Fibroblast of peridontal ligament (primary cell): ENCODE results near the gene TLNRD1.
A peak's percentile ranks its signal among the peaks of the same experiment; 100 is the strongest.

Experiments
- DNase-seq: peaks from one replicate; pipeline ENCODE4 v3.0.0-alpha.2; 2010; ENCODE audit errors: extremely low read depth

Gene TLNRD1

DNA sequence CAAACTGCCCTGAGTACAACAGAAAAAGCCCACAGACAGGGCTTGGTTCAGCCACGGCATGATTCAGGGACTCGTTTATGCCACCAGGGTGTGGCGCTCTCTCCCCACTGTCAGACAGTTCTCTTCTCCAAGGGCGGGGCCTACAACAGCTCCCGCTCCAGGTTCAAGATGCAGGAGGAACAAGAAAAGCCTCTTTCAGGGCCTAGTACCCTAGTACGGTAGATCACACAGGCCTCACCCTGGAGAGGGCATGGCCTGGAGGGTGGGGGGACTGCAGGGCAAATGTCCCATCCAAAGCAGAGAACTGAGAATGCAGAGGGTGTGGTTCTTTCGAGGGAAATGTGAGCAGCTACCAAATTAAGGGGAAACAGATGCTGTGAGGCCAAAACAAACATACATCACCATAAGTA, 23.1 kb upstream of the TLNRD1 start:
- DNase-seq = peak; percentile 57

DNA sequence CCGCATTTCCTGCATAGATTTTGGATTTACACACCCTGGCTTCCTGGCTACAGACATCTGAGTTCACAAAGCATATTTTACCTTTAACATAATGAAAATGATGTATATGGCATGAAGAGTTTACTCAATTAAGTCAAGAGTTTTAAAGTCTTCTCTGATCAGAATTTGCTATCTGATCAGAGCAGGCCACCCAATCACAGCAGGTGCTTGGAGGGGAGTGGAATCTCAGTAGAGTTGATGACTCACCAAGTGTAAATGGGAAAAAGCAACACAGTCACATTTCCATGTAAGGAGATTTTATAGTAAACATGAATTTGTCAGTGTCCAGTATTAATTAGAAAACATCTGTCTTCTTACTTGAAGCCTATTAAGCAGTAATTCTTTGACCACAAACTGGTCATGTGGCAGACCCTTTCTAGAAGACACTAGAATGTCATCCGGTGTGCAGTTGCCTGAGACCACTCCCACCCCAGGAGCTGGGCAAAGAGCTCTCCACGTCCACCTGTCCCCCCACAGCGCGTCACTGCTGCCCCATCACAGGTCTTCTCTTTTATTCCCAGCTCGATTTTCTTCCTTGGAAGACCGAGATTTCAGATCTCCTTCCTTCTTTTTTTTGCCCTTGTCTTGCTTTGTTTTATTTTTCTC, 21.9 kb upstream of the TLNRD1 start:
- peak; percentile 27 for DNase-seq

DNA sequence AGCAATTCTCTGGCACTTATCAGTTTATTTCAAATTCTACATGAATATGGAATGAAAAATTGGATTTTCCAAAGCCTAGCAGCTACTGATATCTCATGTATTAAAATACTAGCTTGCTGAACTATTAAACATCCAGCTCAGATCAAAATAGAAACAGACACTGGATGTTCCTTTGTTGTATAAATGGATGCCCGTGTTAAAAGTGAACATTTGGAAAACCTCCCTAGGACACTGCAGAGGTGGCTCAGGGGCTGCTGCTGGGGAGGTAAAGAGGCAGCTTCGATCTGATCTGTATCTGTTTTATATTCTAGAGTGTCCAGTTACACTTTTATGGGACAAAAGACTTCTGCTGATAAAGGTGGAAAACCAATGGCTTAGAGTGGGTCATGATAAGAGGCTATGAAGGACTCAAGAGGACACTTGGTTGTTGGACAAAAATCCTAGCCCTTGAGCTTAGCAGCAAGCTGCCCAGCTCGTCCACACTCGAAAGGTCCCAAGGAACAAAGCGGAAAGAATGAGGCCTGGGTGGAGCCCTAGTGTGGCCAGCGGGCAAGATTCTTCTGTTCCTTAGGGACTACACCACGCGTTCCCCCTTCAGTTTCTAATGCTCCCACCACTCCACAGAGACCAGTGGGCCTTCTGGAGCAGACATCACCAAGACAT, 21.1 kb upstream of the TLNRD1 start:
- no peak for DNase-seq

DNA sequence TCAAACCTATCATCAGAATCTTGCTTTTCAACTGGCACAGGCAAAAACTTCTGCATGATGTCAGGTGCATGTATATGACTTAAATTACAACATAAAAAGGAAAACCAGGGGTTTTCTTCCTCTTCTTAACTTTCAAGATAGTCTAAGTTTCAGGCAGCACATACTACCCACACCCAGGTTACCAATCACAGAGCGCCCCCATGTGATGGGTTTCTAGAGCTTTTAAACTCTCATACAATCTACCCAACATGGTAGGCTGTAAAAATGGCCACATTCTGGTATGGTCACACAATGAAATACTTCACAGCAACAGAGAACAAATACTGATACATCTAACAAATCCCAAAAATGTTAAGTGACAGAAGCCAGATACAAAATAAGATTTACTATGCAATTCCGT, 18.5 kb upstream of the TLNRD1 start:
- DNase-seq = no peak

DNA sequence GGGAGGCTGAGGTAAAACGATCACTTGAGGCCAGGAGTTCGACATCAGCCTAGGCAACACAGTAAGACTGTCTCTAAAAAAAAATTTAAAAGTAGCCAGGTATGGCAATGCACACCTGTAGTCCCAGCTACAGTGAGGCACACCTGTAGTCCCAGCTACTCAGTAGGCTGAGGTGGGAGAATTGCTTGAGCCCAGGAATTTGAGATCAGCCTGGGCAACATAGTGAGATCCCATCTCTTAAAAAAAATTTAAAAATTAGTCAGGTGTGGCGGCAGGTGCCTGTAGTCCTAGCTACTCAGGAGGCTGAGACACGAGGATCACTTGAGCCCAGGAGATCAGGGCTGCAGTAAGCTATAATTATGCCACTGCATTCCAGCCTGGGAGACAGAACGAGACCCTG, 17.9 kb upstream of the TLNRD1 start:
- DNase-seq = no peak

DNA sequence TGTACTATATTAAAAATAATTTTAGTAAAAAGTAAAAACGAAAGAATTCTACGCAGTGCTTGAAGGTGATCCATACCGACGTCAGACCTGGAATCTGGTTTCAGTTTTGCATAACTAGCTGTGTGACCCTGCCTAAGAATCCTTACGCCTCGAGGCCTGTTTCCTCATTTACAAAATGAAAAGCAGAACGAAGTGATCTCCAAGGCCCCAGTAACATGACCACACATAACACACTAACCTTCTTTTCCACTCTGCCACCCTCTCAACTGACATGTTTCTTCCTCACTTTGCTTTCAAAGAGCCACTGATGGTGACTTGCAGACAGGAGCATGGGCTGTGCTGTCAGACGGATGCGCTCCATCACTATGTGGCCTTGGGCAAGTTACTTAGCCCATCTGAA, 15.9 kb upstream of the TLNRD1 start:
- peak; percentile 31 for DNase-seq

DNA sequence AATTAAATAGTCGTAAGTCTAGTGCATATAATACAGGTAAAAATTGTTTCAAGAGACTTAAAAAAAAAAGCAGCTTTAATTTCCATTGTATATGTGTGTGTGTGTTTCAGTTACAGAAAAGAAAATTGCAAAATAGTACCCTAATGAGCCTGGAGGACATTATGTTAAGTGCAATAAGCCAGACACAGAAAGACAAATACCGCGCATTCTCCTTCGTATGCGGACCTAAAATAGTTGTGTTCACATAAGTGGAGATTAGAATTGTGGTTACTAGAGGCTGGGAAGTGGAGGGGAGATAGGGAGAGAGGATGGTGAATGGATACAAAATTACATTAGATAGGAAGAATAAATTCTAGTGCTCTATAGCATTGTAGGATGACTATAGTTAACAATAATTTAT, 14.7 kb upstream of the TLNRD1 start:
- no peak for DNase-seq

DNA sequence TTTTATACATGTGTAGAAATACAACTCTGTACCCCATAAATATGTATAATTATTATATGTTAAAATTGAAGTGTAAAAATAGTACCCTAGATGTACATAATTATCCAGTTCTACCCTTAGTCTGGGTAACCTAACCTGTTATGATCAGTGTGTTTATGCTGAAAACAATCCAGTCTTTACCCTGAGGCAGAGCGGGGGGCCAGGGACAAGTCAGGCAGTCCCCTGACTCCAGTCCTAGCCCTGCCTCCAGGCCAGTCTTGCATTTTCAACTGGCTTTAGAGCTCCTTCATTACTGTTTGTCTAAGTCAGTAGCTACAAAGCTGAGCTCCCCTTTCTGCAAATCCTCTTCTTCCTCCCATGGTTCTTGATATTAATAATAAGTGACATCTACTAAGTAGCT, 14.2 kb upstream of the TLNRD1 start:
- DNase-seq = no peak

DNA sequence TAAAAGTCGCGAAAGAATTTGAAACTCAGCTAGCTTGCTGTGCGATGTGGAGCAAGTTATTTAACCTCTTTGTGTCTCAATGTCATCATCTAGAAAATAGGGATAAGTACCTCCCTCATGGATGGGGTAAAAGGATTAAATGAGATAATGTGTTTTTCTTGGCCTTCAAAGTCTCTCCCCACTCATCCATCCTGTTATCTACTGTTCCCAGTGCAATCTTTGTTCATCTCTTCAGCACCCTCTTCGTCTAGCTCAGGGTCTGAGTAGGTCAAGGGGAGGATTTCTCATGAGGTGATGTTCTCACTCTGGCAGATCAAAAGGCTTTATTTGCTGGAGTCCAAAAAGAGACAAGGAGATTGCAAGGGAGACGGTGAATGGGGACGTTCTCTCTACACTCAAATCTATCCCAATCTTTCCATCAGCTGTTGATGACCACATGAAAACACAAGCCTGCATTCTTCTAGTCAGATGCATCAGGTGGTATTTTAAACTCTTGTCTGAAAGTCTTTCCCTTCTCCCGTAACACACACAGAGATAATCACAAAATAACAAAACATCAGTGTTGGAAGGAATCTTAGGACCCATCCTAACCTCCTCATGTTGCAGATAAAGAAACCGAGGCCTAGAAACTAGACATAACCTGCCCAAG, 12.5 kb upstream of the TLNRD1 start:
- DNase-seq = no peak

DNA sequence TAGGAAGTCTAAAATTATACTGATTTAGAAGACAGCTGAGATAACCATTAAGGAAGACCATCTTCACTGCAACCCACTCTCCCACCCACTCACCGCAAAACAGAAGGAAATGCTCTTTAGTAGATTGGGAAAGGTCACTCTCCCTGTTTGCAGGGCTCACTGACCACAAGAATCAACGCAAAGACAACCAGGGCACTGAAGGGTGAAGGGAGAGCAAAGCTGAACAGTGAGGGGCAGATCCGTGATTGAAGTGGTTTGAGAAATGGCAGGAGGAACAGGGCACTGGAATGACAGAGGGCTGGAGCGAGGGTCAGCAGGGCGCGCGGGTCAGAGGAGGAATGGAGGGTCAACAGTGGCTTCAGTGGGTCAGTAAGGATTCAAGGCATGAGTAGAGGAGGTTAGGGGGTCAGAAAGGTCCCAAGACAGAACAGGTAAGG, 11.6 kb upstream of the TLNRD1 start:
- no peak for DNase-seq

DNA sequence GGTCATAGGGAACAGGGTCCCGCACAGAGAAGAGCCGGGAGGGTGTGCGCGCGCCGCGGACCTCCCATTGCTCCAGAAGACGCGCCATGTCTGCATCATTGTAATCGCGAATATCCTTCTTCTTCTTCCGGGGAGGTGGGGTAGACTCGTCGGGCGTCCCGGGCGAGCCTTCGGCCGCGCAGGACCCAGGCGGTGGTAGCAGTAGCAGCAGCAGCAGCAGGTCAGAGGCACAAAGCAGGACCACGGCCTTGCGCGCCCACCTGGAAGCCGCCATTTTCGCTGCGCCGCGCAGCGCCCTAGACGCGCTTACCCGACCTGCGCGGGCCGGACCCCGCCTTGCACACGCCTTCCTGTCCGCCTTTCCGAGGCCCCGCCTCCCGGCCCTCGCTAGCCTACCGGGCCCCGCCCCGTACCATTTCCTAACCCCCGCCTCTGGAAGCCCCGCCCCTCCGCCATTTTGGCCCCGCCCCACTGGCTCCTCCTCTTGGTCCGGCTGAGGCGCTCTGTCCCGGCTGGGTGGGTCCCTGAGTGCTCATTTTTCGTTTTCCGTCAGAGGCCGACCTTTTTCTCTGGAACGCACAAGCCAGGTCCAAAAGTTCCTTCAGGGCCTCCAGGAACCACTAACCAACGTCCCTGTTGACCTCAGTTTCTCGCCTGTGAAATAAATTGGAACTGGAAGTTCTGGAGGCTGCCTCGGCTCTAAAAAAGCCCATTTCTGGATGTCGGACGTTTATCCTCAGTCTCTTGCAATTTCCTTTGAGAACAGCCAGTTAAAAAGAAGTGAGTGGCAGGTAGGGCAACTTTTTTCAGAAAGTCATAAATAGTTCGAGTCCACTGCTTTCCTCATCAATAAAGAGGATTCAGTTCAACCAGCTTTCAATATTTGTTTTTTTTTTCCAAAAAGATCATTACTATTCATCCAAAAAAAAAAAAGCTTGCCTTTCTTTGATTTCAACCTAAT, 10.9 kb upstream of the TLNRD1 start, which contains the start of gene MESD:
MESD (minus strand) TSS at position 302 of the 961 bp plus-strand sequence; CDS start at position 274, 28 bp downstream.
- DNase-seq = peak; percentile 93

DNA sequence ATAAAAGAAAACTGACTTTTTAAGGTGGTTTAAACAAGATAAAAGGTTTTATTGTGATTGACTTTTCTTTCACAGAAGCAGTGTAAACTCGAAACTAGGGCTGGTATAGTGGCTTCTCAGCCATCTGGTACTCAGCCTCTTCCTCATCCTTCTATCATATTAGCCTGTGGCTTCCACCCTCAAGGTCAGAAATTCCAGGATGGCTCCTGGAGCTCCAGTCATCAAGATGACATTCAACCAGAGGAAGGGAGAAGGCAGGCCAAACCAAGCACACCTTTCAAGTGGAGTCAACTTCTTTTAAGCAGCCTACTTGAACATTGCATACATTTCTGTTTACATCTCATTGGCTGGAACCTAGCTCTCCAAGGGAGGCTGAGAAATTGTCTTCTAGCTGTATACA, 9.8 kb upstream of the TLNRD1 start:
- no peak for DNase-seq

DNA sequence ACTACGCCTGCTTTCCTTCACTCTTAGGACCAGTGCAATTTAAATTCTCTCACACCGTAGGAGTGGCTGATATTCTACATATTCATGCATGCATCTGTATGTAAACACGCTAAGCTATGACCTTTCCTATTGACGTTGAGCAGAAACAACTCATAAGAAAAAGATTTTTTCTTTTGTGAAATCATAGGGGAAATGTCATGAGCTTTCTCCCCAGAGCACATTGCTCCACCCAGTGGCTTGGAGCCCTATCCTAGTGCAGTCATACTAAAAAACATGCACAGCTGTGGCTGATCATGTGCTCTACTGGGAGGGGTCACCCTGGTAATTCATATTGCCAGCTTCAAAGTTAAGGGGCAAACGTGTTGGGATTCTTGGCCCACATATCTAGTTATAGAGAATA, 9.3 kb upstream of the TLNRD1 start:
- peak; percentile 94 for DNase-seq

DNA sequence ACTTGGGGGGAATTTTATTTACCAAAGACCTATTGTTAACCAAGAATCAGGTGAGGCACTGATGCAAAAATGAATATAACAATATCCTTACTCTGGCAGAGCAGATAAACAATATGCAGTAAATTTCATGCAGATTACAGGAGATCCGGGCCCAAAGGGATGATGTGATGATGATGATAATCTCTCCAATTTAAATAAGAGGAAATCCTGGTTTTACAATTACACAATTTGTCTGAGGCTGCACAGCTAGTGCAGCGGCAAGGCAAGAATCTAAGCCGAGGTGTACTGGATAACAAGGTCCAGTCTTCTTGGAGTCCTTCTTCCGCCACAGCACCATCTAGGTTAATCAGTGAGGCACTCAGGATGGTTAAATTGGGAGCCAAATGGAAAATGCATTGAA, 8.7 kb upstream of the TLNRD1 start:
- DNase-seq = no peak

DNA sequence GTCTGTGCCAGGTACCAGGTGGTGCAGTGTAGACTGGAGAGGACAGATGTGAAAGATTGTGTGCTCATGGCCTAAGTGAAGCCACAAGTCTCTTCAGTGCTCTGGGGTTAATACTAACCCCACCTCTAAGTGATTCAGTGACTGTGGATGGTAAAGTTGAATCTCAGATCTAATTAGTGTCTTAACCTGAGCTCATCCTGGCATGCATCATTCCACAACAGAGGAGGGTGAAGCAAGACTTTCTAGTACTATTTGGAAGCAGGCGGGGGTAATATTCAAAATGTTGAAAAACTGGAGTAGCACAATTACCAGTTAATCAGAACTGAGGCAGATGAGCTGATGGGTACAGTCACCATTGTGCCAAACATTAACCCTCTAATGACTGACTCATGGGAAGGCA, 8.3 kb upstream of the TLNRD1 start:
- DNase-seq = no peak

DNA sequence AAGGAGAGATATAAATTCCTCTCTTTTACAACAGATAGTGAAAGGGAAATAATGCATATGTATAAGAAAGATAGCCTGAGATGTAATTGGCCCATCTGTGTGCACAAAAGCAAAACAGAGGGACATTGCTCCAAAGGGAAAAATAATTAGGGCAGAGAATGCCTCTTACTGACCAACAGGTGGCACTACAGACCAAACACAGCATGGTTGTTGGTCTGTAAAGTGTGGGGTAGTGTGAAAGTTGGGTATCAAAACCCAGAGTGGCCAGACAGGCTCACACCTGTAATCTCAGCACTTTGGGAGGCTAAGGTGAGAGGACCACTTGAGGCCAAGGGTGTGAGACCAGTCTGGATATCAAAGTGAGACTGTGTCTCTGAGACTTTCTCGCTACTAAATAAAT, 4.5 kb upstream of the TLNRD1 start:
- DNase-seq = no peak

DNA sequence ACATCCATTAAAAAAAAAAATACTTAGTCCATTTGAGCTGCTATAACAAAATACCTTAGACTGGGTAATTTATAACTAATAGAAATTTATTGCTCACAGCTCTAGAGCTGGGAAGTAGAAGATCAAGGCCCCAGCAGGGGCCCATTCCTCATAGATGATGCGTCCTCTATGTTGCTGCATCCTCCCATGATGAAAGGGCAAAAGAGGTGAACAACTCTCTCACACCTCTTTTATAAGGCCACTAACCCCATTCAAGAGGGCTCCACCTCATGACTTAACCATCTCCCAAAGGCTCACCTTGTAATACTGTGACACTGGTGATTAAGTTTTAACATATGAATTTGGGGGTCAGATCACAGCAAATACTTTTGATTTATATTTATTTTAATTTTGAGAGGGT, 3.0 kb upstream of the TLNRD1 start:
- DNase-seq = no peak

DNA sequence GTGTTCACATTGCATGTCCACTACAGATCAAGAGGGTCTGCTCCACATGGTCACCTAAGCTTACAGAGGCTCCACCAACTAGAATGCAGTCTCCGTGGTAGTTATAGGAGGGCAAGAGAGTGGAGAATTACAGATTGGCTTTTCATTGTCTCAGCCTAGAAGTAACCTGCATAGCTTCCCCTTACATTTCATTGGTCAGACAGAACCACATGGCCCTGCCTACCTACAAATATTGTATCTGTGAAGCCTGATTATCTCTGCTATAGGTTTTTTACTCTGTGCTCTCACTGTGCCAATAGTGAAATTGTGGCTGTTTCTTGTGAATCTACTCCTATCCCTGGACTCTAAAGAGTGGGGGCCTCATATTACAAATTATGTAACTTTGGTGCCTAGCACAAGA, 2.5 kb upstream of the TLNRD1 start:
- no peak for DNase-seq

DNA sequence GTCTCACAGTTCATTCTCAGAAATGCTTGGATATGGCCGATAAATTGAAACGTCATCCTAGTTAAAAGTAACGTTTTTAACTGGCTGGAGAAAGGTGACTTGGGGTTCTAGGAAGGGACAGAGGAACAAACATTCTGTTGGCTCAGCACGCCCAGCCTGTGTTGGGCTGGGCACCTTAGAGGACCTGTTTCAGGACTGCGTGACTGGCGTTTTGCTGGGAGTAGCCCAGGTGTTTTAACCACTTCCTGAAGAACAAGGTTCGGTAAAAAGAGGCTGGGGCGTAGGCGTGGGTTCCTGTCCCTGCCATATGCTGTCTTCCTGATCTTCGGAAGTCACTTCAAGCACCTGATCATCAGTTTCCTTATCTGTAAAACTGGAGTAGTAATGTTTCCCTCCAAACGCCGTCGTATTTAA, 1.1 kb upstream of the TLNRD1 start:
- DNase-seq = no peak

DNA sequence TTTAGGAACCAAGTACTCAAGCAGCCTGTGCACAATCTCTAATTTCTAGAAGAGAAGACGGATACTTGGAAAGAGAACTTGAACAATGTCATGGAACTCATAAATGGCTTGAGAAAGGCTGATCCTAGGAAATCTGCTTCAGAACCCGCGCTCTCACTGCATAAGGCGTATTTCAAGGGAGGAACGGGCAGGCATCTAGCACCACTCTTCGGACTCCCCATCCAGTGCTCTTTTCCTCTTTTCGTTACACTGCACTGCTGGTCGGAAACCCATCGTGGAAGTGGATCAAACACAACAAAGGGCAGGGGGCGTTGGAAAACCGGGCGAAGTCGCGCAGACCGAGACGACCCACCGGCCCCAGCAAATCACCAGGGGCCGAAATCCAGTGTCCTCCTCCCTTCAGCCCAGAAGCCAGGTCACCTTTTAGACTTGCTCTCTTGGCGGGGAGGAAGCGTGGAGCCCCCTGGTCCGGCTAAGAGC, 539 bp upstream of the TLNRD1 start:
- peak; percentile 43 for DNase-seq

DNA sequence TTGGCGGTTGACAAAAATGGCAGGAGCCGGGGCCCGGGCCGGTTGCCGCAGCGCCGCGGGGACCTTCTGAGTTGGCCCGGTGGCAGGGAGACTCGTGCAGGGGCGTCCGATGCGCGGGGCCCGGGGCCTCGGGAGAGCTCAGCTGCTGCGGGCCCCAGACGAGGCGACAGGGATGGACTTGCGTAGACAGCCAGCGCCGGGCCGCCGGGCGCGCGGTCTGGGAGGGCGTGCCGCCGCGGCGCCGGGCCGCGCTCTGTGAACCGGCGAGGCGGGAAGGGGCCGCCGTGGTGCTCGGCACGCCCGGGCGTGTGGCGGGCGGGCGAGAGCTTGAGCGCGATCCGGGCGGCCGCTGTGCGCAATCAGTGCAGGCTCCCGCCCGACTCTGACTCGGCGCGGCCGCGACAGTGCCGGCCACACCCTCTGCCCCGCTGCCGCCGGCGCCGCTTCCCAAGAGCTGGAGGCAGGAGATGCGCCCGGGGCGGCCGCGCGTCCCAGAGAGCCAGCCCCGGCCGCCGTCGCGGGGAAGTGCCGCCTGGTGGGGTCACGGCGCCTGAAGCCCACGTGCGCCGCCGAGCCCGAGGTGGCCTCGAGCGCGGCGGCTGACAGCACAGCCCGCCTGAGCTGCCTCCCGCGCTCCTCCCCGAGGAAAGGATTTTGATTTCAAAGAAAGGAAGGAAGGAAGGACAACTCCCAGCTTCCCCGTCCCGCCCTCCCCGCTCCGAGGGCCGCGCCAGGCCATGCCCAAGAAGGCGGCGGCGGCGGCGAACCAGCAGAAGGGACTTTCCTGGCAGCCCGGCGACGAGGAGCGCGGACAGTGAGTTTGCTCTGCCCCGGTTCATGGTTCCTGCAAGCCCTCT, 657 bp downstream of the TLNRD1 start:
- no peak for DNase-seq
